Raji (cell line): ENCODE data around the gene TRAM2.
A peak's percentile ranks its signal among the peaks of the same experiment; 100 is the strongest.

ENCODE experiments used
- POLR2A ChIP-seq: IDR thresholded peaks from 2 replicates; pipeline ENCODE4 v1.6.1; 2011; ENCODE audit warnings: low read depth, low read length, control low read depth; ENCODE audit not compliant: insufficient read depth

TRAM2 gene, protein sequence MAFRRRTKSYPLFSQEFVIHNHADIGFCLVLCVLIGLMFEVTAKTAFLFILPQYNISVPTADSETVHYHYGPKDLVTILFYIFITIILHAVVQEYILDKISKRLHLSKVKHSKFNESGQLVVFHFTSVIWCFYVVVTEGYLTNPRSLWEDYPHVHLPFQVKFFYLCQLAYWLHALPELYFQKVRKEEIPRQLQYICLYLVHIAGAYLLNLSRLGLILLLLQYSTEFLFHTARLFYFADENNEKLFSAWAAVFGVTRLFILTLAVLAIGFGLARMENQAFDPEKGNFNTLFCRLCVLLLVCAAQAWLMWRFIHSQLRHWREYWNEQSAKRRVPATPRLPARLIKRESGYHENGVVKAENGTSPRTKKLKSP

DNA sequence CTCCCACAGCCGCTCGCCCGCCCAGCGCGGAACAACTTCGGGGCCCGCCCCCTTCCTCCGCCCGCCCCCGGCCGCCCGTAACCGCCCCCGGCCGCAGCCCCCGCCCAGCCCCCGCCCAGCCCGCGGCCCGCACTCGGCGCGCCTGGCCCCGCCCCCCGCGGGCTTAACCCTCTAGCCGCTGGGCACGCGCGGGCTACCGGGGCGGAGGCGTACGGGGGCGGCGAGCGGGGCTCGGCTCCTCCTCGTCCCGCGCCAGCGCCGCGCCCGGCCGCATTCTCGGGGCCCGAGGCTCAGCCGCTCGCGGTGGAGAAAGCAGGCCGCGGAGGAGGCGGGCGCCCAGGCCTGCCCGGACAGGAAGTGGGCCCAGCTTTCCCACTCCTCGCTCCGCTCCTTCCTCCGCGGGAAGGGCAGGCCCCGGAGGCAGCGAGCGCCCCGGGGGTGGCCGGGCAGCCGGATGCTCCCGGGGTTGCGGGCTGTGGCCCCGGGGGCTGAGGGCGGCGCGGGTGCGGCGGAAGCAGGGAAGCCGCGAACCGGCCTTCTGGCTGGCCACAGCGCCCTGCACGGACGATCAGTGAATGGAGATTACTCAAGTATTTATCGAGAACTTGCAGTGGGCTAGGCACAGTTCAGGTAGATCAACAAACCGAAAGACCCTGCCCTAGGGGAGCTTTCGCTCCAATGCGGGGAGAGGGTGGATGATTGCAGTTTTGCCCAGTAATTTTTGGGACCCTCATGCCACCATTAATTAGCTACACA is at the start of gene TRAM2:
TSS of gene TRAM2 (minus strand) at position 39 of the 756 bp plus-strand sequence. CDS start 145 bp downstream, outside the sequence.
- peak; percentile 63 for TF ChIP-seq POLR2A

DNA sequence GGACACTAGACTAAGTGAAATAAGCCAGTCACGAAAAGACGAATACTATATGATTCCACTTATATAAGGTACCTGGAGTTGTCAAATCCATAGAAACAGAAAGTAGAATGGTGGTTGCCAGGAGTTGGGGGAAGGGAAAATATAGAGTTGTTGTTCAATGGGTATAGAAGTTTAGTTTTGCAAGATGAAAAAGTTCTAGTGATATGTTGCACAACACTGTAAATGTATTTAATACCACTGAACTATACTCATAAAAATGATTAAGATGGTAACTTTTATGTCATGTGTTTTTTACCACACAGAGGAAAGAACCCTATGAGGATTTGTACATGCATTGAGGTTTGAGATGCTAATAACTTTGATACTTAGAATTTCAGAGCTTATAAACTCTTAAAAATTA is 46.0 kb upstream of the TRAM2 start:
- TF ChIP-seq POLR2A = no peak

DNA sequence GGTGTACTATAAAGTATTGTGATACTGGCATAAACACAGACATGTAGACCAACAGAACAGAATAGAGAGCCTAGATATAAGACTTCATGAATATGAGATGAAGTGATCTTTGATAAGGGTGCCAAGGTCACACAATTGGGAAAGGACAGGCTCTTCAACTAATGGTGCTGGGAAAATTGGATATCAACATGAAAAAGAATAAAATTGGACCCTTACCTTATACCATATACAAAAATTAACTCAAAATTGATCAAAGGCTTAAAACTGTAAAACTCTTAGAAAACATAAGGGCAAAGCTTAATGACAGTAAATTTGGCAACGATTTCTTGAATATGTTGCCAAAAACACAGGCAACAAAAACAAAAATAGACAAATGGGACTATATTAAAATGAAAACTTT is 44.8 kb upstream of the TRAM2 start:
- no peak for TF ChIP-seq POLR2A

DNA sequence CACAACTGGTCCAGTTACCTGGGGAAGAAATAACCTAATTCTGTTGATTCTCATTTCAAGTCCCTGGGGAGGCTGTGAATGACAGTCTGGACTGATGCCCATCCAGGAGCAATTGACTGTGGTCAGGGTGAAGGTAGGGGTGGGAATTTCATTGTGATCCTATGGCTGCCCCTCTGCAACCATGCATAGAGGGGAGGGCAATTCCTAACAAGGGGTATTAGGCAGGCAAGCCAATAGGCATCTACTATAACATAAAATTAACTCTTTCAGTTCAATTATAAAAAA is 44.0 kb upstream of the TRAM2 start:
- no peak for TF ChIP-seq POLR2A

DNA sequence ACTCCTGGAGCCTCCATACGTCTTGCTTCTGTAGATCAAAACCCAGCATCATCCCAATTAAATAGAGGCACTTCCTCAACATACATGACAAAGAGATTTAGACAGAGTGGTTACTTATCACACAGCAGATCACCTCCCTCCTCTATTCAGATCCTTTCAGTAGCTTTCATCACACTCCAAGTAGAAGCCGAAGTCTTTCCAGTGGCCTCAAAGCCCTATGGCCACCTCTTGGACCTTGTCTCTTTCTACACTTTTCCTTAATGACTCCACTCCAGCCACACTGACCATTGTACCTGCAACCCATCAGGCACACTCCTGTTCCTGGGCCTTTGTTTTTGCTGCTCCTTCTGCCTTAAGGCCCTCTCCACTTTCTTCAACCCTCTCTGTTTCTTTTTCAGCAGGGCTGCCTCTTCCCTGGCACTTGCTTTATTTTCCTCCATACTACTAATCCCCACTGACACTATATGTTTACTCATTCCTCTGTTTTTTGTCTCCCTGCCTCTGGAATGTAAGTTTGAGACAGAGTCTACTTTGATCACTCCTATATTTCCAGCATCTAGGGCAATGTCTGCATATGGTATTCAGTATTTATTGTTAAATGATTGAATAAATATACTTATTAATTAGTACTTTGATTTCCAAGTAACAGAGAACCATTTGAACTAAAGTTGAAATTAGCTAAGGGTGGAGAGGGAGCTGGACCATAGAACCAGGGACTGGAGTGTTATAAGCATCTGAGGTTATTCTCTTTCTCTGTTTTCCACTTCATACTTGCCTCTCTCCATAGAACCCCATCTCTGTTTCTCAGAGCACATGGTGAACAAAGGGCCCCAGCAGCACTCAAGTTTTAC is 43.4 kb upstream of the TRAM2 start:
- TF ChIP-seq POLR2A = no peak

DNA sequence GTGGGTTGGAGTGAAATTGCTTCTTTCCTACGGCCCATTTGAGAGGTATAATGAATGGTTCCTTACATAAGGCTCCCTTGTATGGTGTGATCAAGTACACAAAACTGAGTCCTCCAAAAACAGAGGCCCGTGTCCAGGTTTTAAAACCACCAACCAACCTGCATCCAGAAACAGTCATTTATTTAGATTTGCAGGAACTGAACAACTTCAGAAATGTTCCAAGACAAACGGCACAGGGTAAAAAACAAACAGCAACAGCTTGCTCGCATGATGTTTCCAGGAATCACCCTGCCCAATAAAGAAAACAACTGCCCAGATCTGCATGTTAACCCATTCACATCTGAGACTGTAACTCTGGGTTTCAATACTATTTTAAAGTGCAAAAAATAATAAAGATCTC is 40.2 kb upstream of the TRAM2 start:
- TF ChIP-seq POLR2A = no peak

DNA sequence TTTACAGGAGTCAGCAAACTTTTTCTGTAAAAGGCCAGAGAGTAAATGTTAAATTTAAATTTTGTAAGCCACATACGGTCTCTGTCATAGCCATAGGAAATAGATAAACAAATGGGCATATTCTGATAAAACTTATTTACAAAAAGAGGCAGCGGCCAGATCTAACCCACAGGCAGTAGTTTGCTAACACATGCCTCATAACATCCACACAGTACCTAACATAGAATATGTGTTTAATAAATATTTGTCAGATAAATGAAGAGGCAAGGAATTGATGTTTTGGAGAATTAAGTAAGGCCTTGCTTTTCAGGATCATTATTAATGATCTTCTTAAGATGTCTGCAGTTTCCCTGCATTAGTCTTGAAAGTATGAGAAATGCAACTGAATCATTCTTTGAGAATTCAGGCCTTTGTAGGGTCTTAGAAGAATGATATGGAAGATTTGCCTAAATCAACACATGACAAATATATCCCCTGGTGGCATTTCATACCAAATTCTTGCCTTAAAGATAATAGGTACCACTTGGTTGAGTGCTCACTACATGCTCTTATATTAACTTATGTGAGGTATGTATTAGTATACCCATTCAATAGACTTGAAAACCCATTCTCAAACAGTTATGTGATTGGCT is 39.3 kb upstream of the TRAM2 start:
- TF ChIP-seq POLR2A = no peak

DNA sequence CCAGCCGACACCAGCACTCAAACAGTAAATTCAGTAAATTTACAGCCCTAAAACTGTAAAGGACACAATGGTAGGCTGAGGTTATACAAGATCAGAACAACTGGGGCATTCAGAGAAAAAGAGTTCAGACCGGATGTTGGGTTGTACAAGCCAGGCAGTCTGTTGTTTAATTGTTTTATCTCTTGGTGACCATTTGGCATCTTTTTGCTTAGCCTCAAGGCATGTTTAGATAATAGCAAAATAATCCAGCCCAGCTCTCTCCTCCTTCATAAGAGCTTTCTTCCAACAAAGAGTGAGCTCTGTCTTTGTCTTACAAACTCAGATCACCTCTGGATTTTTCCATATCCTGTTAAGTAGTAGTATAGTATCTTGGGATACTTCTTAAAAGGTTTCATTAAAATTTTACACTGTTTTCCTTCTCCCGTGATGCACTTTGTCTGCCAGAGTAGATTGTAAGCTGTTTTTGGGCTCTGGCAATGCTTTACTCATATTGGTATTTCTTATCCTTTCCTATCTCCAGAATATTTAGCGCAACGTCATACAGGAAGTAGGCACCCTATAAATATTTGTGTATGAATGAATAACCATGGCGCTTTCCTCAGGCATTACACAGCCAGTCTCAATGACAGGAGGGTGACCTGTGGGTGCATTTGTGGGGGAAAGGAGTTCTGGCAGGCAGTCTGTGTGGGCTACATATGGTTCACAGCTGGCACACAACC is 35.6 kb upstream of the TRAM2 start:
- no peak for TF ChIP-seq POLR2A

DNA sequence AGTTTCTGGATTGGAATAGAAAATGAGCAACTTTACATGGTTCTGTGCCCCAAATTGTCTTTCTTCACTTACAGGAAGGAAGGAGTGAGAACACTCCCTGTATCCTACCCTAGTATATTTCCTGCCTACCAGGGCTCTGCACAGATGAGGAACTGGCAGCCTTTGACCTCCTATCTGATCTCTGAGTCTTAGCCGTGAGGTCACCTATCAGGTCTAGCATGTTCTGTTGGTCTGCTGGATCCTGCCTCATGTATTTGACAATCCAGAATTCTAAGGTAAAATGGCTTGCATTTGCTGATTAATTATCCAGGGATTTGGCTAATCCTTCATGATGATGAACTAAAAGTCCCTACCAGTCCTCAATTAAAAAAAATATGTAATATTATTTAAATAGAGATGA is 35.0 kb upstream of the TRAM2 start:
- TF ChIP-seq POLR2A = no peak

DNA sequence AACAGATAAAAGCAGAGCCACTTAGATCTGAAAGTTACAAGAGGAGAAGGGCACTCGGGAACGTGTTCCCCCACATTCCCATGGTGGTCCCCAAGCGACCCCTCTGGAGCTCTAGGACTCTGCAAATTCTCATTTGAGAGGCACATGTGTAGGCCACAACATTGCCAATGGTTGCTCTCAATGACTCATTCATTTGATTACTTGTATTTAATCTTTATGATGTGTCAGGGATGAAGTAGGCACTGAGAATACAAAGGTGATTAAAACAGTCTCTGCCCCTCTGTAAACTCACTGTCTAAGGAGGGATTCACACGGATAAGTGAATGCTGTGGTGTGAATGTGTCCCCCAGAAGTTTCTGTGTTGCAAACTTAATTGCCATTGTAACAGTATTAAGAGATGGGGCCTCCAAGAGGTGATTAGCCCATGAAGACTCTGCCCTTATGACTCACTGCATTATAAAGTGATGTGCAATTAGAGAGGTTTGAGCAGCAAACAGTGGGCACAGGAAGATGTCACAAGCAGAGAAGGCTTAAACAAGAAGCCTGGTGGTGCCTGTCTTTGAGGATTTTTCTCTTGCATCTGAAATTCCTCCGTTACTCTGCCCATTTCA is 34.0 kb upstream of the TRAM2 start:
- no peak for TF ChIP-seq POLR2A

DNA sequence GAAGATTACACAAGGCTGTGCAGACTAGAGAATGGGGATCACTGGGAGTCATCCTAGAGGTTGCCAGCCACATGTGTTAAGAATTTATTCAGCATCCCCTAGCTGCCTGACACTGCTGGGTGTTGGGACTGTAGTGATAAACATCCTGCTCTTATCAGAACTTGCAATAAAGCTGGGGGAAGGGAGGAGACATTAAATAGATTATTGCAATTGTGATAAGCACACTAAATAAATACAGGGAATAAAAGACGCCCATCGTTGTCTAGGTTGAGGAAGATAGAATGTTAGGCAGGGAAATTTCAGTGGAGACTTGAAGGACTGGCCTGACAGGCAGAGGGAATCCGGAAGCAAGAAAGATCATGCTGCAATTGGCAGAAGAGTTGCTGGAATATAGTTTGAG is 33.2 kb upstream of the TRAM2 start:
- no peak for TF ChIP-seq POLR2A

DNA sequence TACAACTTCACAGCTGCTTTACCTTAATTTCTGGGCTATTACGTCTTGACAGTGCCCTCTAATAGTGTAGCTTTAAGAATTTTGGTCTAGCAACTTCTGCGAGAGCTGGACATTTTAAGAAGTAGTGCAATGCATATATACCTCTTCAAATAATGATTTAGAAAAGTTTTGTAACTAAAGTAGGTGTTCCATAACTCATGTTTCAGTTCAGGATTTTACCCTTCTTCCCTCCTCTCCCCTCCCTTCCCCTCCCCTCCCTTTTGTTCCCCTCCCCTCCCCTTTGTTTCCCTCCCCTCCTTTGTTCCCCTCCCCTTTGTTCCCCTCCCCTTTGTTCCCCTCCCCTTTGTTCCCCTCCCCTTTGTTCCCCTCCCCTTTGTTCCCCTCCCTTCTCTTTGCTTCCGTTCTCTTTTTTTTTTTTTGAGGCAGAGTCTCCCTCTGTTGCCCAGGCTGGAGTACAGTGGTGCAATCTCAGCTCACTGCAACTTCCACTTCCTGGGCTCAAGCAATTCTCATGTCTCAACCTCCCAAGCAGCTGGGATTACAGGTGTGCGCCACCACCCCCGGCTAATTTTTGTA is 28.8 kb upstream of the TRAM2 start:
- TF ChIP-seq POLR2A = no peak

DNA sequence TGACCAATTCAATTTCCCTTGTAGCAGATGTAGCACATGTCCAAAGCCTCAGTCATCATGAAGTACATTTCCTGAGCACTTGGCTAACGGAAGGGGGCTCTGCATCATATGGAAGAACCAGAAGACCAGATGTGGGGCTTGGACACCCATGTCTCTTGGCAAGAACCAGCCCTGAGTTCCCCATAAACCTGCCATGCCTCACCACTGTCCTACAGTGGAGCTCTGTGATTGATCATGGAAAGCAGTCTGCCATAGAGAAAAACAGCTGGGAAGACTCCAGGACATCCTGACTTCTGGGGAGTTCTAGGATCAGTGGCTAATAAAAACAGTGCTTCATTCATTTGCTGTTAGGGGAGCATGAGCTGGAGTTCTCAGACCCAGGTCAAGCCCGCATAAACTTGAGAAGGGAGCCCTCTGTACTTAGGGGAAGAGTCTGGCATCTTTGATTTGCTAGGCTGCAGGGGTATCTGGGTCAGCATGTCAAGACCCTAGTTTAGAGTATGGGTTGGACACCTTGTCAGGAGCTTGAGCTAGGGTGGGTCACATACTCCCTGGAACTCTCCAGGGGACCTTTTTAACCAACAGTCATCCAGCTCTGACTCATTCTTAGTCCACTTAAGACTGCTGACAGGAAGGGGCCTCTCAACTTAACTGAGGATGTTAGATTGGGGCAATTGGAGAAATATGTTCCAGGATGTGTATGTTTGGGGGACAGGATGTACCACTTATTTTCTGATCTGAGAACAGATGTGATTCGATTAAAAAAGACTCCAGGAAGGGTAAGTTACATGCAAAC is 26.3 kb upstream of the TRAM2 start:
- no peak for TF ChIP-seq POLR2A

DNA sequence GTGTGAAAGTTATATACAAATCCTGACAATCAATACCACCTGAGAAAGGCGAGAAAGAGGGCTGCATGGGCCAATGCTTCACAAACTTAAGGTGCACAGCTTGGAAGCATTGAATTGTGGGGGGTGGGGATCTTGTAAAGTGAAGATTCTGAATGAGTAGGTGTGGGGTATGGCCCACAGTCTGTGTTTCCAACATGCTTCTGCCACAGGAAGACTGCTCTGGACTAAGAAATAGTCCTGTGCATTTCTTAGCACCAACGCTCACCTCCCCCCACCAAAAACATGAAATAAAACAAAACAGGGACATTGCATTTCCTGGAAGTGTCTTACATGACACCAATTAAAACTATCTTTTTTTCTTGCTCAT is 21.9 kb upstream of the TRAM2 start:
- TF ChIP-seq POLR2A = no peak
